ENCODE data around the gene HIGD1B.
"Not testable (repeated sequence)": the region's sequence is repeated elsewhere in the genome, so short reads cannot be mapped to it uniquely, and the experiment has no call there.

Gene HIGD1B

GRCh38 chr17:44847586-44847985 lies at the start of gene HIGD1B:
Gene HIGD1B (plus strand): TSS chr17:44847883. CDS start chr17:44848153, 270 bp downstream.
- no peak for DNase-seq

- DNase-seq: no peak
These were observed 49.3 kb upstream of the HIGD1B start for GRCh38 chr17:44798356-44798755.

GRCh38 chr17:44801880-44802279 lies 45.8 kb upstream of the HIGD1B start:
- no peak for DNase-seq

GRCh38 chr17:44804302-44805089 lies 43.2 kb upstream of the HIGD1B start:
- no peak for DNase-seq

GRCh38 chr17:44807093-44807816 lies 40.4 kb upstream of the HIGD1B start:
- DNase-seq: no peak

- DNase-seq: no peak
These were observed 39.9 kb upstream of the HIGD1B start for GRCh38 chr17:44807817-44808155.

- no peak for DNase-seq
These were observed 39.5 kb upstream of the HIGD1B start for GRCh38 chr17:44808156-44808555.

- not testable (repeated sequence) for DNase-seq
These were observed 38.9 kb upstream of the HIGD1B start for GRCh38 chr17:44808656-44809388.

GRCh38 chr17:44812263-44812662 lies 35.4 kb upstream of the HIGD1B start:
- DNase-seq: no peak

- not testable (repeated sequence) for DNase-seq
These were observed 29.2 kb upstream of the HIGD1B start for GRCh38 chr17:44818508-44818907.

- DNase-seq: no peak
These were observed 27.0 kb upstream of the HIGD1B start for GRCh38 chr17:44820631-44821212.

GRCh38 chr17:44825236-44825635 lies 22.4 kb upstream of the HIGD1B start:
- DNase-seq: not testable (repeated sequence)

- DNase-seq: no peak
These were observed 21.4 kb upstream of the HIGD1B start for GRCh38 chr17:44826123-44826790.

- DNase-seq: no peak
These were observed 19.8 kb upstream of the HIGD1B start for GRCh38 chr17:44827863-44828262.

GRCh38 chr17:44828919-44829522 lies 18.7 kb upstream of the HIGD1B start:
- DNase-seq: no peak

GRCh38 chr17:44829523-44830358 lies 17.9 kb upstream of the HIGD1B start, which contains the start of gene GJC1:
Gene GJC1 (minus strand): TSS chr17:44830287. CDS start chr17:44805817, 24,470 bp downstream.
- no peak for DNase-seq

- DNase-seq: no peak
These were observed 17.1 kb upstream of the HIGD1B start for GRCh38 chr17:44830359-44831288.

GRCh38 chr17:44831371-44831770 lies 16.3 kb upstream of the HIGD1B start:
- DNase-seq: no peak

GRCh38 chr17:44832805-44833204 lies 14.9 kb upstream of the HIGD1B start:
- DNase-seq: no peak

- DNase-seq: no peak
These were observed 10.5 kb upstream of the HIGD1B start for GRCh38 chr17:44837196-44837595.

All from activated CD4-positive, alpha-beta T cell treated with anti-CD3 and anti-CD28 coated beads, Interleukin-2, amount 50 U/mL, for 16 hours (primary cell).